K562 (cell line): ENCODE measurements around the gene MATCAP1. TPM values are rescaled to one million over a fixed set of nuclear protein-coding genes. Genes with fewer than 3 reads are reported as not detected.

ENCODE experiments used
- ATAC-seq: fragments of 200-7000 bp; cut with Tn5 transposase; 3 replicates; pipeline ENCODE4 v1.9.1; 2020; ENCODE audit warnings: moderate library complexity
- BruUV-seq: library from RNA; stranded (reverse); fragments of 400-500 nt; replicated peaks from 2 replicates; lab custom pipeline; 2021; lab: Mats Ljungman, UMichigan
- CTCF ChIA-PET: fragments of 300-600 bp; formaldehyde crosslinking; extraction: SDS; loops from one replicate; lab custom pipeline; 2021; ENCODE audit warnings: low intra/inter-chr PET ratio; lab: Yijun Ruan, JAX
- POLR2A ChIA-PET: fragments of 300-600, 350-650 bp; sonication (Branson Sonifier 250); formaldehyde crosslinking; extraction: SDS; loops from one replicate; lab custom pipeline; 2021; ENCODE audit warnings: antibody characterized with exemption, inconsistent platforms; lab: Yijun Ruan, JAX
- DNase-seq, 4 experiments: peaks; one replicate each; pipeline versions ENCODE4 v3.0.0 to v3.0.0-alpha.2; 2011 to 2018; ENCODE audit warnings: low spot score in 3 of 4, mixed read lengths in 3 of 4; ENCODE audit errors: extremely low read depth in 1 of 4
- FAIRE-seq: peaks from 2 replicates; lab custom pipeline; 2011; peaks lifted over from hg19 to GRCh38; lab: Jason Lieb, UNC
- H2AFZ ChIP-seq: 2 replicates; pipeline ENCODE4 v1.6.0; 2011; ENCODE audit warnings: low read depth, low read length, control low read depth, inconsistent platforms
- H3K27ac ChIP-seq: fragments of 200-600 bp; 3 replicates; pipeline ENCODE4 v1.8.0; 2011; ENCODE audit warnings: low read depth, mild to moderate bottlenecking, control low read depth, inconsistent platforms, low read length, moderate library complexity, mixed read lengths; ENCODE audit errors: extremely low read depth
- H3K27me3 ChIP-seq, 2 experiments: fragments of 300-600 bp in 1 of 2; 2 replicates in 1 of 2; 3 replicates in 1 of 2; pipeline versions ENCODE4 v1.6.0 to v1.8.0; 2011; ENCODE audit warnings: inconsistent platforms in 2 of 2, low read length in 2 of 2, mild to moderate bottlenecking in 1 of 2, mixed read lengths in 1 of 2, moderate library complexity in 1 of 2; ENCODE audit not compliant: control insufficient read depth in 2 of 2, insufficient read depth in 2 of 2
- H3K36me3 ChIP-seq: fragments of 300-600 bp; 3 replicates; pipeline ENCODE4 v1.8.0; 2011; ENCODE audit warnings: mild to moderate bottlenecking, low read length, inconsistent platforms; ENCODE audit not compliant: control insufficient read depth, insufficient read depth
- H3K4me1 ChIP-seq, 2 experiments: fragments of 200-600 bp in 1 of 2; replicated peaks in 1 of 2; 2 replicates in 1 of 2; 3 replicates in 1 of 2; pipeline versions ENCODE4 v1.5.1 to v1.8.0; 2011; ENCODE audit warnings: inconsistent platforms in 2 of 2, low read length in 2 of 2, mild to moderate bottlenecking in 1 of 2, mixed read lengths in 1 of 2, moderate library complexity in 1 of 2; ENCODE audit not compliant: control insufficient read depth in 2 of 2, insufficient read depth in 2 of 2
- H3K4me2 ChIP-seq: 2 replicates; pipeline ENCODE4 v1.6.1; 2011; ENCODE audit warnings: low read length, control low read depth, inconsistent platforms, mixed read lengths; ENCODE audit not compliant: insufficient read depth
- H3K4me3 ChIP-seq: fragments of 200-600 bp; sonication (generic), shearing (Covaris generic); 2 replicates; pipeline ENCODE4 v1.5.1; 2016; ENCODE audit warnings: control low read depth, inconsistent platforms
- H3K79me2 ChIP-seq: fragments of 200-600 bp; 3 replicates; pipeline ENCODE4 v1.8.0; 2011; ENCODE audit warnings: low read length, inconsistent platforms; ENCODE audit not compliant: control insufficient read depth, insufficient read depth
- H3K9ac ChIP-seq, 2 experiments: 2 replicates each; pipeline versions ENCODE4 v1.6.0 to v1.6.1; 2011; ENCODE audit warnings: low read depth in 2 of 2, low read length in 2 of 2, control low read depth in 1 of 2, inconsistent platforms in 1 of 2, mild to moderate bottlenecking in 1 of 2, mixed read lengths in 1 of 2; ENCODE audit not compliant: insufficient read depth in 1 of 2
- H3K9me1 ChIP-seq: one replicate; pipeline ENCODE4 v1.6.0; 2011; ENCODE audit warnings: inconsistent platforms, mild to moderate bottlenecking, low read length, moderate library complexity; ENCODE audit not compliant: control insufficient read depth, insufficient read depth
- H3K9me3 ChIP-seq: replicated peaks from 2 replicates; pipeline ENCODE4 v1.5.1; 2011; ENCODE audit warnings: low read depth, low read length, inconsistent platforms; ENCODE audit not compliant: control insufficient read depth, insufficient read depth
- H4K20me1 ChIP-seq: replicated peaks from 2 replicates; pipeline ENCODE4 v1.6.1; 2011; ENCODE audit warnings: low read length, inconsistent platforms, mixed read lengths; ENCODE audit not compliant: control insufficient read depth, insufficient read depth
- ILK ChIP-seq: fragments of 450-650 bp; IDR thresholded peaks from 2 replicates; pipeline ENCODE4 v1.6.1; 2016; ENCODE audit warnings: missing genetic modification characterization, low read depth, mild to moderate bottlenecking, missing compliant biosample characterization, moderate library complexity, borderline replicate concordance
- PCBP1 ChIP-seq: fragments of 200-400 bp; formaldehyde crosslinking; IDR thresholded peaks from 2 replicates; pipeline ENCODE4 v1.6.1; 2018; ENCODE audit warnings: mild to moderate bottlenecking, low read depth, low read length; ENCODE audit not compliant: poor library complexity, severe bottlenecking
- POLR2AphosphoS5 ChIP-seq: IDR thresholded peaks from 2 replicates; pipeline ENCODE4 v1.6.1; 2011; ENCODE audit warnings: mild to moderate bottlenecking, low read depth, low read length, moderate library complexity; ENCODE audit not compliant: control insufficient read depth, insufficient read depth
- POLR2G ChIP-seq: fragments of 200-400 bp; formaldehyde crosslinking; IDR thresholded peaks from 2 replicates; pipeline ENCODE4 v1.6.1; 2017; ENCODE audit warnings: low read depth, mild to moderate bottlenecking, antibody characterized with exemption, low read length, moderate library complexity
- RBM22 ChIP-seq: fragments of 200-400 bp; formaldehyde crosslinking; IDR thresholded peaks from 2 replicates; pipeline ENCODE4 v1.6.1; 2018; ENCODE audit warnings: low read length, low read depth; ENCODE audit not compliant: poor library complexity, severe bottlenecking
- WHSC1 ChIP-seq: IDR thresholded peaks from one replicate; pipeline ENCODE4 v1.6.1; 2012; ENCODE audit warnings: low read length, control low read depth, inconsistent platforms
- ZNF175 ChIP-seq: fragments of 200-800 bp; sonication (Bioruptor generic); IDR thresholded peaks from 2 replicates; pipeline ENCODE4 v1.6.1; 2016; ENCODE audit warnings: low read depth, mild to moderate bottlenecking, missing genetic modification characterization, missing compliant biosample characterization
- ZNF766 ChIP-seq: fragments of 200-800 bp; sonication (Bioruptor generic); conservative IDR thresholded peaks from 2 replicates; pipeline ENCODE4 v1.6.1; 2016; ENCODE audit warnings: missing genetic modification characterization, missing compliant biosample characterization
- WGBS: fragments of 100-300 bp; shearing (Covaris generic); methylation state at CpG from one replicate; pipeline ENCODE4 v1.1.6; 2016; ENCODE audit warnings: low coverage, mixed read lengths; ENCODE audit not compliant: insufficient coverage; ENCODE audit errors: missing lambda C conversion rate; 5-methylcytosine and 5-hydroxymethylcytosine counted together
- in situ Hi-C: fragments of 300-500 bp; cut with MboI; formaldehyde crosslinking; loops from 4 replicates; pipeline ENCODE4 v1.15.0; 2018; ENCODE audit warnings: inconsistent platforms, mixed read lengths
- intact Hi-C: fragments of 100-400 bp; cut with micrococcal nuclease; formaldehyde crosslinking; loops from 2 replicates; pipeline ENCODE4 v1.14.2; 2022
- polyA plus RNA-seq, 8 experiments: library from polyadenylated mRNA; depleted of rRNA in 4 of 8; stranded (reverse) in 5 of 8; unstranded in 3 of 8; fragments of >200 nt; fragmentation: Nextera tagmentation in 2 of 8; fragmentation: Illumina TruSeq in 1 of 8; extraction: Ambion mirVana in 2 of 8; extraction: Trizol in 1 of 8; gene quantifications; 2 replicates each; pipeline versions ENCODE4 v1.2.1 to v1.2.3, GENCODE V29; 2011 to 2014; ENCODE audit warnings: inconsistent platforms in 1 of 8, missing spikeins in 1 of 8
- total RNA-seq, 7 experiments: library from RNA; depleted of rRNA in 6 of 7; stranded (reverse); fragments of >200 nt in 6 of 7; fragmentation: Illumina TruSeq in 2 of 7; extraction: Trizol in 2 of 7; gene quantifications; 2 replicates each; pipeline versions ENCODE4 v1.2.1 to v1.2.3, GENCODE V29; 2011 to 2021; ENCODE audit warnings: low replicate concordance in 1 of 7
- TF ChIP-seq, protein P1 (sequence below): sonication (generic); formaldehyde crosslinking; IDR thresholded peaks from 2 replicates; pipeline ENCODE4 v1.8.1; 2023; ENCODE audit warnings: mild to moderate bottlenecking, missing genetic modification reagents

The MATCAP1 gene
- total and polyA plus RNA-seq, 9 of the 15 experiments (the other 6 are each of a cell fraction or from before 2014, with no cell fraction given), result 3.4 to 20.5 (median 10.3) TPM

GRCh38 chr16:67154578-67155294 lies 29.0 kb downstream of the MATCAP1 start:
- in situ Hi-C loops (loop anchor here (5.0 to 25.0 kb wide), 2 partner anchors 137 to 192 kb away; partner anchors contain the start of gene CES3), intact Hi-C loops (loop anchor here (1.0 to 5.0 kb wide), 2 partner anchors 136 to 177 kb away; no protein-coding TSS in a partner anchor)
- ATAC-seq (no peak), FAIRE-seq (no peak), DNase-seq (no peak)
- peaks cover 16 to 53% of the 10 kb centered on the region in 2 experiments for H3K4me1 ChIP-seq
- H3K27me3 ChIP-seq, result no peaks in the 10 kb centered on the region
- H3K4me2 ChIP-seq, result peak overlapping the region; percentile 65; the same call in 1 of the 2 replicates
- 57% methylated on average over 21 of the region's 61 CpGs for WGBS
- H3K4me3 ChIP-seq, result no peak overlapping the region
- no peak overlapping the region for H3K27ac ChIP-seq
- ChIA-PET POLR2A (interaction anchor here (0.6 to 1.3 kb wide), 7 partner anchors 20 to 371 kb away, joined by 3 read pairs; no protein-coding TSS in a partner anchor), CTCF (interaction anchor here (0.6 to 3.2 kb wide), 9 partner anchors 15 to 218 kb away, joined by 3 to 29 read pairs (median 3); no protein-coding TSS in a partner anchor)
- H3K9me3 ChIP-seq, result no peaks in the 10 kb centered on the region
- peaks cover 16% of the 10 kb centered on the region for H4K20me1 ChIP-seq
- no peak overlapping the region for H2AFZ ChIP-seq
- no peaks in the 10 kb centered on the region for H3K9me1 ChIP-seq
- H3K79me2 ChIP-seq, result peaks cover 11% of the 10 kb centered on the region
- H3K9ac ChIP-seq, result peak overlapping the region in 1 of 2 experiments; percentile 78; a peak in 2 of 4 replicates
- no peaks in the 10 kb centered on the region; the same call in 2 of the 3 replicates for H3K36me3 ChIP-seq
- BruUV-seq, result no TSS peak
- TF ChIP-seq ILK (tag) (no peak), RBM22 (peak; percentile 2), WHSC1 (no peak), POLR2G (peak; percentile 29; the same call in 1 of the 2 replicates), ZNF175 (CRISPR knock-in tag) (no peak), ZNF766 (CRISPR knock-in tag) (no peak), PCBP1 (peak; percentile 37), POLR2AphosphoS5 (no peak)
- TF ChIP-seq, protein P1, sequence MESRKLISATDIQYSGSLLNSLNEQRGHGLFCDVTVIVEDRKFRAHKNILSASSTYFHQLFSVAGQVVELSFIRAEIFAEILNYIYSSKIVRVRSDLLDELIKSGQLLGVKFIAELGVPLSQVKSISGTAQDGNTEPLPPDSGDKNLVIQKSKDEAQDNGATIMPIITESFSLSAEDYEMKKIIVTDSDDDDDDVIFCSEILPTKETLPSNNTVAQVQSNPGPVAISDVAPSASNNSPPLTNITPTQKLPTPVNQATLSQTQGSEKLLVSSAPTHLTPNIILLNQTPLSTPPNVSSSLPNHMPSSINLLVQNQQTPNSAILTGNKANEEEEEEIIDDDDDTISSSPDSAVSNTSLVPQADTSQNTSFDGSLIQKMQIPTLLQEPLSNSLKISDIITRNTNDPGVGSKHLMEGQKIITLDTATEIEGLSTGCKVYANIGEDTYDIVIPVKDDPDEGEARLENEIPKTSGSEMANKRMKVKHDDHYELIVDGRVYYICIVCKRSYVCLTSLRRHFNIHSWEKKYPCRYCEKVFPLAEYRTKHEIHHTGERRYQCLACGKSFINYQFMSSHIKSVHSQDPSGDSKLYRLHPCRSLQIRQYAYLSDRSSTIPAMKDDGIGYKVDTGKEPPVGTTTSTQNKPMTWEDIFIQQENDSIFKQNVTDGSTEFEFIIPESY, result peak; percentile 78
